ENCODE measurements around the gene EIF2D.
"Not testable (repeated sequence)": the region's sequence is repeated elsewhere in the genome, so short reads cannot be mapped to it uniquely, and the experiment has no call there.

The EIF2D gene

DNA sequence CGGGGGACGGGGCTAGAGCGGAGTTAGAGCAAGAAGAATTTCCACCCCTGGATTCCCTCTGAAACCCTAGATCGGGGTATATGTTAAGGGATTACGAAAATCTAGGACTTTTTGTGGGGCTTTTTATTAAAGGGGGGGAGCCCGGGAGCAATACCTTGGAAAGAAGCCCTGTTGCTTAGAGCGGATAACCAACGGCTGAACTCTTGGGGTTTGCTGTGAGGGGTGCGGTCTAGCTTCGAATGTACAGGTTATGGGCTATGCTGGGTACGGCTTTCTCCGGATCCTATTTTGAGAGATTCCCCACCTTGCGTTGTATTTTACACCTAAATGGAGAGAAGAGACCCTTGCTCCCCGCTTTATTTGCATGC is 23.7 kb upstream of the EIF2D start:
- H3K4me3 ChIP-seq (ENCODE audit: control insufficient read depth, low read depth, low read length): peak overlapping the region; percentile 65
- DNase-seq (ENCODE audit: low read depth): no peak
- no peak for TF ChIP-seq CTCF (IDR thresholded peaks at IDR 0.05; ENCODE audit: control insufficient read depth, insufficient read depth, low read depth, low read length, missing control alignments)

DNA sequence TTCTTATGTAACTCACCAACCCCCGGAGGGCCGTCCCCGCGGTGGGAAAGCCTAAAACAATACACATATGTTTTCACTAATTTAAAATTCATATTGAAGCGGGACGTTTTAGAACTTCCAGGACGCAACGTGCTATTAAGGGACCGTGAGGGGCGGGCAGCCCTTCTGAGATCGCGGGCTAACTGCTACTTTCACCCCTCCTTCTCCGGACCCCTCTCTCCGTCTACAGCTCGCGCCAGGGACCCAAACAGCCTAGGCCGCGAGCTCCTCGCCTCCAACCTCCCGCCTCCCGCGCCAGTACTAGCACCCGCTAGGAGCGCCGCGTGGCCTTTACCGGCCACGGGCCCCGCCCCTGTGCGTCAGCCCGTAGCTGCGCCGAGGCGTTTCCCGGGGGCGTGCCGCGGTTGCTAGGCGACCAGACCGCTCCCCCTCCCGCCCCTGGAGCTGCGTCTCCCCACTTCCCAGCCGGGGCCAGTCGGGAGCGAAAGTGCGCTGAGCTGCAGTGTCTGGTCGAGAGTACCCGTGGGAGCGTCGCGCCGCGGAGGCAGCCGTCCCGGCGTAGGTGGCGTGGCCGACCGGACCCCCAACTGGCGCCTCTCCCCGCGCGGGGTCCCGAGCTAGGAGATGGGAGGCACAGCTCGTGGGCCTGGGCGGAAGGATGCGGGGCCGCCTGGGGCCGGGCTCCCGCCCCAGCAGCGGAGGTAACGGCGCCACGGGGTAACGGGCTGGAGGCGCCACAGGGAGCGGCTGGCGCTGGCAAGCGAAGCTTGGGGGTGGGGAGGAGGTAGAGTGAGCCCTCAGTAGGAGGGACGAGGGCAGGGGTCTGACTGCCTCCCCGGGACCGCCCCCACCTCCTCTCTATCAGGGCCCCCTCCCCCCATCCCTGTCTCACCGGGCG is 23.1 kb upstream of the EIF2D start, which contains the start of gene DYRK3:
DYRK3 (plus strand) TSS at position 457 of the 898 bp plus-strand sequence; CDS start at position 625, 168 bp downstream.
- peak; percentile 76 for DNase-seq (ENCODE audit: low read depth)
- H3K4me3 ChIP-seq (ENCODE audit: control insufficient read depth, low read depth, low read length): peak within 1 kb of the TSS; percentile 65
- TF ChIP-seq CTCF (IDR thresholded peaks at IDR 0.05; ENCODE audit: control insufficient read depth, insufficient read depth, low read depth, low read length, missing control alignments): peak; percentile 9

- DNase-seq (ENCODE audit: low read depth): peak; percentile 61
- H3K4me3 ChIP-seq (ENCODE audit: control insufficient read depth, low read depth, low read length): peak overlapping the region; percentile 65
- TF ChIP-seq CTCF (IDR thresholded peaks at IDR 0.05; ENCODE audit: control insufficient read depth, insufficient read depth, low read depth, low read length, missing control alignments): peak; percentile 82
Observed at GRCh38 chr1:206634365-206635079, 22.3 kb upstream of the EIF2D start.

DNA sequence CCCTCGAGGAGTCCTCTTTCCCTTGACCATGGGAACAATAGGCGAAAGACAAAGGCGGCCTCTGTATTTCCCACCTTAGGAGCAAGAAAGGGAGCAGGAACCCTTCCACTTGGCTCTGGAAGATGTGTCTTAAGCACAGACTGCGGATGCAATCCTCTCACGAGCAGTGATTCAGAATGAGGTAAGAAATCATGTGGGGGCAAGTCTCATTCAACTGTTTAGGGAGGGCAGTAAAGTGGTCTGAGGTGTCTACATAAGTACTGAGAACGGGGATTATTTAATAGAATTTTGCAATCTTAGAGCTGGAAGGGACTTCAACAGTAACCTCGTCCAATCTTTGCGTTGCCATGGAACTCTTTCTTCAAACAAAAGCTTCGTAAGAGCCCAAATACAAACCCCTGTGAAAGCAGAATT is 21.4 kb upstream of the EIF2D start:
- no peak for TF ChIP-seq CTCF (IDR thresholded peaks at IDR 0.05; ENCODE audit: control insufficient read depth, insufficient read depth, low read depth, low read length, missing control alignments)
- no peak overlapping the region for H3K4me3 ChIP-seq (ENCODE audit: control insufficient read depth, low read depth, low read length)
- DNase-seq (ENCODE audit: low read depth): peak; percentile 84

- H3K4me3 ChIP-seq (ENCODE audit: control insufficient read depth, low read depth, low read length): no peak overlapping the region
- peak; percentile 67 for DNase-seq (ENCODE audit: low read depth)
- peak; percentile 52 for TF ChIP-seq CTCF (IDR thresholded peaks at IDR 0.05; ENCODE audit: control insufficient read depth, insufficient read depth, low read depth, low read length, missing control alignments)
Observed at GRCh38 chr1:206631085-206631509, 18.8 kb upstream of the EIF2D start.

GRCh38 chr1:206628916-206629315 is 16.7 kb upstream of the EIF2D start:
- no peak overlapping the region for H3K4me3 ChIP-seq (ENCODE audit: control insufficient read depth, low read depth, low read length)
- TF ChIP-seq CTCF (IDR thresholded peaks at IDR 0.05; ENCODE audit: control insufficient read depth, insufficient read depth, low read depth, low read length, missing control alignments): no peak
- DNase-seq (ENCODE audit: low read depth): no peak

DNA sequence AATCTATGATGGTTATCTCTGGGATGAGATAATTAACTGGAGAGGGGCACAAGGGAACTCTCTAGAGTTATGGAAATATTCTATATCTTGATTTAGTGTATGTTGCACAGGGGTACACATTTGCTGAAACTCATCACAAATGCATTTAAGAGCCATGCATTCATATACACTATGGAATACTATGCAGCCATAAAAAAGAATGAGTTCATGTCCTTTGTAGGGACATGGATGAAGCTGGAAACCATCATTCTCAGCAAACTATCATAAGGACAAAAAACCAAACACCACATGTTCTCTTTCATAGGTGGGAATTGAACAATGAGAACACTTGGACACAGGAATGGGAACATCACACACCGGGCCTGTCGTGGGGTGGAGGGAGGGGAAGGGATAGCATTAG is 14.1 kb upstream of the EIF2D start:
- not testable (repeated sequence) for DNase-seq (ENCODE audit: low read depth); H3K4me3 ChIP-seq (ENCODE audit: control insufficient read depth, low read depth, low read length)
